Measurements from ENCODE around the gene ADSL.
"Not testable (repeated sequence)": the region's sequence is repeated elsewhere in the genome, so short reads cannot be mapped to it uniquely, and the experiment has no call there.

Gene ADSL

GRCh38 chr22:40374567-40374966 lies 28.3 kb downstream of the ADSL start:
- DNase-seq = no peak

GRCh38 chr22:40376149-40376548 lies 29.8 kb downstream of the ADSL start:
- no peak for DNase-seq

DNA sequence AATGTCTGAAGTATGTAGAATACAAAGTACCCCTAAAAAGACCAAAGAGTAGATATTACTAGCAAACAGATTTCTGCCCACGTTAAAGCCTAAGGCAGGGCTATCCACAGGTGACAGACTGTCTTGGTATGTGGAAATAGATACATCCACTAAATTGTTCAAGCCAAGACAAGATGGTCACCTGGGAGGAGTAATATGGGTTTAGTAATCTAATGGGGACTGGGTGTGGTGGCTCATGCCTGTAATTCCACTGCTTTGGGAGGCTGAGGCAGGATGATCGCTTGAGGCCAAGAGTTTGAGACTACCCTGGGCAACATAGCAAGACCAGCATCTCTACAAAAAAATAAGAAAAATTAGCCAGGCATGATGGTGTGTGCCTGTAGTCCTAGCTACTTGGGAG lies 31.6 kb downstream of the ADSL start:
- DNase-seq = no peak

DNA sequence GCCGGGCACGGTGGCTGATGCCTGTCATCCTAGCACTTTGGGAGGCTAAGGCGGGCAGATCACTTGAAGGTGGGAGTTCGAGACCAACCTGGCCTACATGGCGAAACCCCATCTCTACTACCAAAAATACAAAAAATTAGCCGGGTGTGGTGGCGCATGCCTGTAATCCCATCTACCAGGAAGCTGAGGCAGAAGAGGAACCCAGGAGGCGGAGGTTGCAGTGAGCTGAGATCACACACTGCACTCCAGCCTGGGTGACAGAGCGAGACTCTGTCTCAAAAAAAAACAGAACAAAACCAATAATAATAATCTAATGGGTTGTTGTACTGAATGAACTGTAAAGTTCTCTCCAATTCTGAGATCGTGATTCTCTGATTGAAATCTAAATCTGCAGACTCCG lies 32.1 kb downstream of the ADSL start:
- not testable (repeated sequence) for DNase-seq

DNA sequence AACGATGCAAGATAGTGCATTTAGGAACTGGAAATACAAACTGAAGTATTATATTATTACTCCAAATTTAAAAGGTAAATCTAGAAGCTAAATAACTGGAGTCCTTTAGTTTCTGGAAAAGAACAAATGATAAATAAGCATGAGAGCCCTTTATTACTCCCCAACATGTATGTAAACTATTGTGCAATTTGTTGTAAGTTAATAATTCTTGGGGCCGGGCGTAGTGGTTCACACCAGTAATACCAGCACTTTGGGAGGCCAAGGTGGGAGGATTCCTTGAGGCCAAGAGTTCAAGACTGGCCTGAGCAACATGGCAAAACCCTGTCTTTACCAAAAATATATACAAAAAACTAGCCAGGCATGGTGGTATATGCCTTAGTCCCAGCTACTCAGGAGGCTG lies 35.2 kb downstream of the ADSL start:
- DNase-seq = no peak

- DNase-seq = no peak
Measured at GRCh38 chr22:40383905-40384304, 37.6 kb downstream of the ADSL start.

- peak; percentile 58 to 59 for DNase-seq
Measured at GRCh38 chr22:40385036-40385782, 38.9 kb downstream of the ADSL start.

- DNase-seq = no peak
Measured at GRCh38 chr22:40387746-40388145, 41.4 kb downstream of the ADSL start.

- DNase-seq = no peak
Measured at GRCh38 chr22:40388231-40388630, 41.9 kb downstream of the ADSL start.

GRCh38 chr22:40391417-40391816 lies 45.1 kb downstream of the ADSL start:
- no peak for DNase-seq

- DNase-seq = no peak
Measured at GRCh38 chr22:40392618-40393017, 46.3 kb downstream of the ADSL start.

GRCh38 chr22:40394607-40395006 lies 48.3 kb downstream of the ADSL start:
- DNase-seq = no peak

GRCh38 chr22:40395607-40396006 lies 49.3 kb downstream of the ADSL start:
- no peak for DNase-seq

DNA sequence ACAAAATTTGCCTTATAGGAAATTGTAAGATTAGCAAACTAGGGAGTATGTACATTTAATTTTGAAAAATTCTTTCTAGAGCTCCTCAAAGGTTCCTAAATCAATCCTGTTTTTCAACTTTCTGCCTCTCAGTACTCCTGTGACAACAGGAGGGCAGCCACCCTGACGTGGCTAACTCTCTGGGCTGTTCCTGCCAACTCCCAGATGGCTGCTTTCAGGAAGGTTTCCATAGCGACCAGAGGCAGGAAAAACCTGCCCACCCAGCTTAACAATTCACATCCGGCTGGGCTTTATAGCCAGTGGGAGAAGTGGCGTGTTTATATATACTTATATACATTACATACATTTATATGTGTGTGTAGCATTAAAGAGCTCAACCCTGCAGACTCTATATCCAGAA lies 50.6 kb downstream of the ADSL start:
- DNase-seq = no peak

GRCh38 chr22:40397396-40397795 lies 51.1 kb downstream of the ADSL start:
- no peak for DNase-seq

GRCh38 chr22:40399621-40400020 lies 53.3 kb downstream of the ADSL start:
- DNase-seq = no peak

DNA sequence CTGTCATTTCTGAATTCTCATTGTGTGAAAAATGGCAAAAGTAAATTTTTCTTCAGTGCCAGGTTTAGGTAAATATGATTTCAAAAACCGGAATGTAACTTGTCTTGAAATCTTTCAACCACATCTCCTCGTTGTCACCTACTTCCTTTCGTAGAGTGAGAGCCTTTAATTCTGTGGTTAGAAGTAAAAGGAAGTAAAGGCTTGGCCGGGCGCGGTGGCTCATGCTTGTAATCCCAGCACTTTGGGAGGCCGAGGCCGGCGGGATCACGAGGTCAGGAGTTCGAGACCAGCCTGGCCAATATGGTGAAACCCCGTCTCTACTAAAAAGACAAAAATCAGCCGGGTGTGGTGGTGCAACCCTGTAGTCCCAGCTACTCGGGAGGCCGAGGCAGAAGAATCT lies 53.9 kb downstream of the ADSL start:
- peak; percentile 67 to 77 for DNase-seq

DNA sequence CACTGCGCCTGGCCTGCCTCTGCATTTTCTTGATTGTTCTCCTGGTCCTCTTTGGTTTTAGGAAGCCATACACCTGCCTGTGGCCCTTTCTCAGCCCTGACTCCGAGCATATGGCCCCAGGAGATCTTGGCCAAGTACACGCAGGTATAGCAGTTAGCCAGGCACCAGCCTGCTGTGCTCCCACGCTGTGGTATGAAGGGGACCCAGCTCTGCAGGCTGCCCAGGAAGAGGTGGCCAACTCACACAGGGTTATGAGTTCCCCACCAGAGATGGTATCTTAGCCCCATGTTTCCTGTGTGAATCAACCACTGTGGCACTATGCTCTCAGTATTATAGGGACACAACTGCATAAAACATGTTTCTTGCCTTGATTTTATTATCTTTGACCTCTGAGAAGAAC lies 55.2 kb downstream of the ADSL start:
- peak; percentile 41 to 72 for DNase-seq

DNA sequence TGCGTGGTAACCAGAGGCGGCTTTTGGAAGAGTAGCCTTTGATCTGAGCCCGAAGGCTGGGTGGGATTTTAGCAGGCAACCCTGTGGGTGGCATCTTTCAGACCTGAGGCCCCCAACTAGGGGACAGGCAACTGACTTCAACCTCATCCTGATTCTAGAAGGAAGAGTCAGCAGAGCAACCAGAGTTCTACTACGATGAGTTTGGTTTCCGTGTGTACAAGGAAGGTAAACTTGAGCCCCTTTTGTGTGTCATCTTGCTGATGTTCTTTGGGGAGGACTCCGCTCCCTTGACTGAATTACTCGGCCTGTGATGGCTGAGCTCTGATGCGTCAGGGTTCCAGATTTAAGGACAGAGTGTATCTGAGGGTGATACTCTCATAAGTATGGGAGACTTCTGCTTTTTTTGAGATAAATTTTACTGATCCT lies 55.7 kb downstream of the ADSL start:
- no peak for DNase-seq

GRCh38 chr22:40403141-40403540 lies 56.8 kb downstream of the ADSL start:
- DNase-seq = no peak

- no peak for DNase-seq
Measured at GRCh38 chr22:40403651-40404050, 57.4 kb downstream of the ADSL start.

- no peak for DNase-seq
Measured at GRCh38 chr22:40404251-40405177, 58.2 kb downstream of the ADSL start.

GRCh38 chr22:40405178-40406062 lies 59.1 kb downstream of the ADSL start:
- no peak for DNase-seq

All from CD4-positive, alpha-beta T cell treated with Interleukin-4 for 1 hour (primary cell).